NCI-H460 (cell line): Measurements from ENCODE around the gene OR6S1. TPM values are rescaled to one million over a fixed set of nuclear protein-coding genes. Genes with fewer than 3 reads are reported as not detected.
"Not testable (repeated sequence)": the region's sequence is repeated elsewhere in the genome, so short reads cannot be mapped to it uniquely, and the experiment has no call there.

ENCODE experiments used
- DNase-seq: peaks from one replicate; pipeline ENCODE4 v3.0.0-alpha.2; 2016; ENCODE audit warnings: low read depth; ENCODE audit errors: extremely low read depth
- total RNA-seq: library from RNA; depleted of rRNA; stranded (reverse); fragments of >200 nt; shearing (Covaris generic); gene quantifications from 2 replicates; pipeline ENCODE4 v1.2.3, GENCODE V29; 2014

Gene OR6S1
- total RNA-seq, 1 experiment from 2014 or later, result not detected

- DNase-seq, result no peak
Measured at GRCh38 chr14:20632448-20632830, 9.1 kb downstream of the OR6S1 start.

- peak; percentile 81 for DNase-seq
Measured at GRCh38 chr14:20631880-20632389, 9.6 kb downstream of the OR6S1 start.

DNA sequence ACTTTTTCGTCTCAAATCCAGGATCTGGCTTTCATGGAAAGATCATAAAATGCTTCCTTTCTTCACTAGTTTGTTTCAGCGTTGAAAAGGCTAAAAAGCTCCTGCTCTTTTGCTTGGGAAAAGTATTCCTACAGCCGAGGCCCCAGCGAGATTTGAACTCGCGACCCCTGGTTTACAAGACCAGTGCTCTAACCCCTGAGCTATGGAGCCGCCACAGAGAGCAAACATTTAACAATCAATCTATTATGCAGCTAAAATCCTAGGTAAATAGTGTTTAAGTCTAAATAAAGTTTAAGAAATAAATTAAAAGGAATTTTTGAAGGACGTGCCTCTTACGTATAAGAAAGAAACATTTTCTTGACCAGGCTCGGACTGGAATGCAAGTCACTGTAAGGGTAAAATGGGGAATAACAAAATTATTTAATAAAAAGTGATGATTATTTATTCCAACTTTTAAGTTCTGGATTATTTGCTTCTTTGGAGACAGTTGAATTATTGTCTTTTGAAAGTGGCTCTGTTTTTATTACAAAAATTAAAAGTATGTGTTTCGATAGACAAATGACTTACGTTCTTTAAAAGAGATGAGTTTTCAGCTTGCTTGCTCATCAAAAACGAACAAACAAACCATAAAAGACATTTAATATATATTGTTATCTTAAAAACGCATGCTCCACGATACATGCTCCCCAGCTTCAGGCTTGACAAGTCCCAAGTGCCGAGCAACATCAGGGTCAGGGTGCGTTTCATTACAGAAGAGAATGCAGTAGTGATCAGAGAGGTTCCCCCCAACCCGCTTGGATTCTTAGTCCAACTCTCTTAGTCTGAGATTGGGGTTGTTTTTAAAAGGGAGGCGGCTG lies 10.2 kb downstream of the OR6S1 start:
- DNase-seq, result peak; percentile 69

GRCh38 chr14:20630340-20631022 lies 11.0 kb downstream of the OR6S1 start:
- DNase-seq, result peak; percentile 63

GRCh38 chr14:20628063-20628854 lies 13.2 kb downstream of the OR6S1 start:
- DNase-seq, result no peak

DNA sequence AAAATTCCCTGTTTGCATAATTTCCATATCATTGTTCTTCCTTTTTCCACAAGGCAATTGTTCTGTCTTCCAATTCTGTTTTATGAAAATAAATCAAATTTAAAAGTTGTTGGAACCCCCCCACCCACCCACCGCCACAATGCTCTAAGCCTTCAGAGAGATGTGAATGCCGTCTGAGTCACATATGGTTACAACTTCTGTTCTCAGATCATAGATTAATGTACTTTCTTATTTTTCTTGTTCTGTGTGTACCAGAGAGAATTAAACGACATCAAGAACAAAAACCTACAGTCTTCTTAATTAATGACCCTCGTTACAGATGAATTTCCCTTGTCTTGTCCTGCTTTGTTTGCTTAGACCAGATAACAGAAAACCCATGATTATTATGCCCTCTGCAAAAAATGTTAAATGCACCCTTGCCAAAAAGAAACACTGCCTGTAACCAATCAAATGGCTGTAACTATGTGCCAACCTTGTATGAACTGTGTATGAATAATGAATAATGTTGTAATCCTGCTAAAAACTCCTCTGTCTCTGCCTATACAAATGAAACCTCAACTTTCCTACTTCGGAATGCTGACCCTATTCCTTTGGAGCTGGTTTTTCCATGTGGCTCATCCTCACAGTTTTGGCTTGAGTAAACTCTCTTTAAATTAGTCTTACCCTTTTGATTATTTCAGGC lies 14.0 kb downstream of the OR6S1 start:
- no peak for DNase-seq

- DNase-seq, result no peak
Measured at GRCh38 chr14:20626274-20626673, 15.2 kb downstream of the OR6S1 start.

DNA sequence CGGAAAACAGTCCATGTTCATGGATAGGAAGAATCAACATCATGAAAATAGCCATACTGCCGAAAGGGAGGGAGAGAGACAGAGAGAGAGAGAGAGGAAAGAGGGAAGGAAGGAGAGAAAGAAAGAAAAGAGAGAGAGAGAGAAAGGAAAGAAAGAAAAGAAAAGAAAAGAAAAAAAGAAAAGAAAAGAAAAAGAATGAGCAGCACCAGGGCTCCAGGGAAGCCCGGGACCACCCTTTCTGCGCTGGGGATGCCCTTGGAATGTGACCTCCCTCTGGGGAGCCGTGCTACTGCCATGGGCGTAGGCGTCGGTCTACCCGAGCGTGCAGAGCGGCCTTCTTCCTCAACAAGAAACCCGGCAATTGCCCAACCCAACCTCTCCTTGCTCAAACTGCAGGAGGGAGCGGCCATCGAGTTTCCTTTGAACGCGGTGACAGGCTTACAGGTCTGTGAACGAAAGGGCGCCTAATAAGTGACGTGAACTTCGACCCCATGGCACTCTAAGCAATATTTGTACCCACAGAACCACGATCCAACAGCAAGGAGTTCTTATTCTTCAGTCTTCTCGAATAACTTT lies 16.9 kb downstream of the OR6S1 start:
- peak; percentile 68 for DNase-seq

DNA sequence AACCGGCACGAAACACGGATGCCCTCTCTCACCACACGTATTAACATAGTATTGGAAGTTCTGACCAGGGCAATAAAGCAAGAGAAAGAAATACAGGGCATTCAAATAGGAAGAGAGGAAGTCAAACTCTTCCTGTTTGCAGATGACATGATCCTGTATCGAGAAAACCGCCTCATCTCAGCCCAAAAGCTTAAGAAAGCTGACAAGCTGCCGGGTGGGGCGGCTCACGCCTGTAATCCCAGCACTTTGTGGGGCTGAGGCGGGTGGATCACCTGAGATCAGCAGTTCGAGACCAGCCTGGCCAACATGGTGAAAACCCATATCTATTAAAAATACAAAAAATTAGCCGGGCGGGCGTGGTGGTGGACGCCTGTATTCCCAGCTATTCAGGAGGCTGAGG lies 17.7 kb downstream of the OR6S1 start:
- no peak for DNase-seq

DNA sequence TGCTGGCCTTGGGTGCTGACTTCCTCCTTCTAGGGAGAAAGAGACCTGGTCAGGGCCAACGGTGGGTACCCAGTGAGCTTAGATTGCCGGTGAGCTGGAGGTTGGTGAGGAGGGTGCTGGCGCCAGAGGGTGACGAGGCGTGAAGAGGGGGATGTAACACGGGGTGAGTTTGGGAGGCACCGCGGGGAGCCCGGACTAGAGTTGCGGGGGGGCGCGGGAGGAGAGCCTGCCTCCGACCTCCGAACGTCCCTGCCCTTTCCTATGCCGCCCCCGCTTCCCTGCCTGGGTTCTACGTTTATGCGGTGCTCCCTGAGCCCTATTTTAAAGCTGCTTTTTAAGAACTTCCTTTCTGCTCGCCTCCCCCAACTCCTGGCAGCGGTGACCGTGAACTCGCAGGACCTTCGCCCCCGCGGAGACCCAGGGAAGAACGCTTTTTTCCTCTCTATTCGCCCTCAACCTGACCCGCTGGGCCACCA lies 18.6 kb downstream of the OR6S1 start:
- no peak for DNase-seq

GRCh38 chr14:20620798-20621478 lies 20.6 kb downstream of the OR6S1 start:
- no peak for DNase-seq

- not testable (repeated sequence) for DNase-seq
Measured at GRCh38 chr14:20619688-20620087, 21.8 kb downstream of the OR6S1 start.

DNA sequence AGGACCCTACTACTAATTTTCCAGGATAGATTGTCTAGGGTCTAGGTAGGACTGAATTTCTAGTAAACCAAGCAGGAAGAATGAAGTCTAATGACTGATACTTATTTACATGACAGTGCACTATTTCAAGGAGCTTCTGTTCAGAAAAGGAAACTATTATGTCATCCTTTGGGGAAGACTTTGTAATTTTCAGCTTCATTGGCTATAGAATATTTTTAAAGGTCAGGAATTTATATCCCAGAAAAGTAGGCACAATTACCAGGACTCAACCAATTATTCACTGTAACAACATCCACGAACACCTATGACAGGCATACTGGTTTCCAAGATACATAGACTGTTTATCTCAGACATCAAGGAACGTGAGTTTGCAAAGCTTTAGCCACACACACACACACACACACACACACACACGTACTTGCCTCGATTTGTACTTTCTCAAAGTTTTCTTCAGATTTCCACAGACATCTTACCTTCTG lies 23.2 kb downstream of the OR6S1 start:
- no peak for DNase-seq

DNA sequence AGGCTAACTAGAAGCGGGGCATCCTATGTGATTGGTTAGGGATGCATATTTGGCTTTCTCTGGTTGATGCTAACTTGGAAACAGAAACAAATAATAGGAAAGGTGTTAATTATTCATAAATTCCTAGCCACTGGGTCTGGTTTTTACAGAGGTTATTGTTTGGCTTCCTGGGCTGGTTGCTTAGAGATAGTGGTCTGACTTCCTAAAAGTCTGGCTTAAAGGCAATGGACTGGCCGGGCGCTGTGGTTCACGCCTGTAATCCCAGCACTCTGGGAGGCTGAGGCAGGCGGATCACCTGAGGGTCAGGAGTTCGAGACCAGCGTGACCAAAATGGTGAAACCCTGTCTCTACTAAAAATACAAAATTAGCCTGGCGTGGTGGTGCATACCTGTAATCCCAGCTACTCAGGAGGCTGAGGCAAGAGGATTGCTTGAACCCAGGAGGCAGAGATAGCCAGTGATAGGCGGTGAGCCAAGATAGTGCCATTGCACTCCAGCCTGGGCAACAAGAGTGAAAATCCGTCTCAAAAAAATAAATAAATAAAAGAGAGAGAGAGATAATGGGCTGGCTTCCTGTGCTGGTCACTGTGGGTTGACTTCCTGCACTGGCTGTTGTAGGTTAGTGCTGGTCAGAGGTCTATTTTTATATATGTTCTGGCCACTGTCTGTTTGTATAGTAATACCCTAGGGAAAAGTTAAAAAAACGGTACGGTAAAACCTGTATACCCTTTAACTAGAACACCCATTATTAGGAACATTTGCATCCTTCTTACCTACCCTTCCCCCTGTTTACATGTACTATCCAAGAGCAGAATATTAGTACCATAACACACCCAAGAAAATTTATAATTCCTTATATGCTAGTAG lies 24.1 kb downstream of the OR6S1 start:
- DNase-seq, result no peak

- no peak for DNase-seq
Measured at GRCh38 chr14:20615996-20616395, 25.5 kb downstream of the OR6S1 start.

GRCh38 chr14:20614038-20614840 lies 27.3 kb downstream of the OR6S1 start:
- DNase-seq, result no peak
